Measurements from ENCODE around the gene CASTOR1.

The CASTOR1 gene

DNA sequence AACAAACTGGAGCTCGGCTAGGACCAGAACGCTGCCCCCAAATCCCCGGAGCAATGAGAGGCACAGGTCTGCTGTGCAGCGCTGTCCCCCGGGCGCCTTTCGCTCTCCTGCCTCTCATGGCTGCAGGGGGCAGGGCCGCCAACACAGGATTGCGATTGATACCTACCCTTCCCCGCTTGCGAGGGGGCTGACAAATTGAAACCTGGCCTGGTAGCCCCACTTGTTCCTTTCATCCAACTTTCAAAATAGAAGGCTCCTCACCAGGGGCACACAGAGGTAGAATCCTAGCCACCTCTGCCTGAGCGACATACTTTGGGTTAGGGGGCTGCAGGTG lies 642 bp upstream of the CASTOR1 start:
- no peak for DNase-seq (ENCODE audit: low read depth, low spot score)
- H3K4me3 ChIP-seq (ENCODE audit: low read depth, low read length), result peak overlapping the region; percentile 24
- in situ Hi-C loops (cut with HindIII; ENCODE audit: low sequenced_read_pairs), result no loop called here
- TF ChIP-seq CTCF (IDR thresholded peaks at IDR 0.05; ENCODE audit: low read depth, low read length), result no peak

DNA sequence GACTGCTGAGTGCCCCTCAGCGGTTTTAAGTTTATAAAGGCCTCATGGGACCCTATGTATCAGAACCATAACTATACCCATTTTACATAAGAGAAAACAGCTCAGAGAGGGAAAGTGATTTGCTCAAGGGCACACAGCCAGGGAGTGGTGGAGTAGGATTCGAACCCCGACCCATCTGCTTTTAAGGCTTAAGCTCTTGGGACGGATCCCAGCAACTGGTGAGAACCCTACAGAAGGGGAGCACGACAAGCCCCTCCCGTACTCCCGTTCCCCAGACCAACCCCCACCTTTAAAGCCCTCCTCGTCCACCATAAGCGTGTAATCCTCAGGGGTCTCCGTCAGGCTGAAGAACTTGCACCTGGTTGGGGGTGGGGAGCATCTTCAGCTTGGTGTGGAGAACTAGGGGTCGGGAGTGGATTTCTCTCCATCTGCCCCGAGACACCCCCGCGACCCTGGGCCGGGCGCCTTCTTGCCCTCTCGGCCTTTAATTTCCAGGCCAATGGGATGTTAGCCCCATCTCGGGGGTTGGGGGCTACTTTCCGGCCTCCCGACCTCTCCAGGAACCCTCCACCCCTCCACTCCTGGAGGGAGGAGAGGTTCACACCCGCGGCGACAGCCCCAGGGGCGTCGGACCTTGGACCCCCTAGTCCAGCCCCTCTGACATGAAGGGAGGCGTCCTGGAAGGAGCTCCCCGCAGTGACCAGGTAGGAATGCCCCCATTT lies 725 bp downstream of the CASTOR1 start:
- DNase-seq (ENCODE audit: low read depth, low spot score), result no peak
- peak overlapping the region; percentile 74 for H3K4me3 ChIP-seq (ENCODE audit: low read depth, low read length)
- in situ Hi-C loops (cut with HindIII; ENCODE audit: low sequenced_read_pairs), result no loop called here
- TF ChIP-seq CTCF (IDR thresholded peaks at IDR 0.05; ENCODE audit: low read depth, low read length), result no peak

DNA sequence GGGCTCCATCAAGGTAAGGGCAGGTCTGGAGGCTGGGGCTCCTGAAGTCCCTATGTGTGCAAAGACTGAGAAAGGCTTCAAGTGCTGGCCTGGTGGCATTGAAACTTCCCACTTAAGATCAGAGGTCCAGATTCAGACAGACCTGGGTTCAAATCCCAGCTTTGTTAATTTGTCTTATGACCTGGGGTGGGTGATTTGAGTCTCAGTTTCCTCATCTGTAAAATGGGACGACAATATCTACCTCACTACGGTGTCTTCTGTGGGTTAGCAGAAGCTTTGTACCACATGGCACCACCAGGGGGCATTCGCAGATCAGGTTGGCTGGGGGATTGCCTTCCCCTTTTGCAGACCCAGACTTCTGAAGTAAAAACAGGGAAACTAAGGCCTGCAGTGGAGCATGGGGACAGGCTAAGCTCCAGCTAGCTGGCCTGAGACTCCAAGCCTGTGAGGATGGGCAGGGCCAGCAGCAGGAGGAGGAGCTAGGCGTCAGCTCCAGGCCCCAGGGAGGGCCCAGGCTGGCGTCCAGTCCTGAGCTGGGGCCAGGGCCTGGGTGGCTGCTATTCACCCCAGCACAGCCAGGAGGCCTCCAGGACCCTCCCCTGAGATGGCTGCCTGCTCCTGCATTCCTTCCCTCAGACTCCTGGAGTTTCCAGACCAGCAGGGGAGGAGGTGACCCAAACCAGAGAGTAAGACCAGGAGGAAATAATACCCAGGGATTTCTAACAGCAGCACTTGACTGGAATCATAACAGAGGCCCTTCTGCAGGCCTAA lies 1.5 kb downstream of the CASTOR1 start:
- TF ChIP-seq CTCF (IDR thresholded peaks at IDR 0.05; ENCODE audit: low read depth, low read length), result peak; percentile 62
- in situ Hi-C loops (cut with HindIII; ENCODE audit: low sequenced_read_pairs), result no loop called here

DNA sequence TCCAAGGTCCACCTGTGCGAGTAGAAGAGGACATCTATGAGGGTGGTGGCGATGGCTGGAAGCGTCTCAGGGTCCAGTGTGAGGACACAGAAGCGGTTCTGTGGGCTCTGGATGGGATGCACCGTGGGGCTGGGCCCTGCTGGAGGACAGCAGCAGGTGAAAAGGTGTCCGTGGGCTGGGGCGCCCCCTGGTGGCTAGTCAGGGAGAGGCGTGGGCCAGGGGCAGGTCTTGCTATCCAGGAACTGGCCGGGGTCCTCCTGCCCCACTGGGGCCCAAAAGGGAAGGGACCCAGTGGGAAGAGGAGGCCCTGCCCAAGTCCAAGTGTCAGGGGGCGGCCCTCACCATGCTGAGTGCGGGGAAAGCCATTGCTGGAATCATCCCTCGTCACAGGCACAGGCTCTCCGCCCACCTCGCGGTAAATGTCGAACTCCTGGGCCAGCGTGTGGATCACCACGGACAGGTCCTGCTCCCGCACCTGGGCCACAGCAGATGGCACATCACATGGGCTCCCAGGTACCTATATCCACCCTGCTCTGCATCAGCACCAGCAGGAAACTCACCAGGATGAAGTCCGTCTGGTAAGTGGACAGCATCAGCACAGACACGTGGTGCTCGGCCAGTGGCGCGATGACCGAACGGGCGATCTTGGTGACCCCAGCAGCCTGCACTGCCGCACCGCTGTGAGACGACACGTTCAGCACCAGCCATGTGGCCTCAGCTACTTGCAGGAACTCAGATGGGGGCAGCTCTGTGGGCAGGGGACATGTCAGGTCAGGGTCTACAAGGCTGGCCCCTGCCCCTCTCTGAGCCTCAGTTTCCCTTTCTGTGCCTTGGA lies 2.3 kb downstream of the CASTOR1 start:
- peak; percentile 48 for DNase-seq (ENCODE audit: low read depth, low spot score)

More for the DNA sequence above, 1.5 kb downstream of the CASTOR1 start:
- peak; percentile 93 for DNase-seq (ENCODE audit: low read depth, low spot score)
- peak overlapping the region; percentile 74 for H3K4me3 ChIP-seq (ENCODE audit: low read depth, low read length)

GRCh38 chr22:30286331-30286730 lies 3.0 kb downstream of the CASTOR1 start:
- DNase-seq (ENCODE audit: low read depth, low spot score), result no peak
- TF ChIP-seq CTCF (IDR thresholded peaks at IDR 0.05; ENCODE audit: low read depth, low read length), result no peak
- in situ Hi-C loops (cut with HindIII; ENCODE audit: low sequenced_read_pairs), result no loop called here
- no peak overlapping the region for H3K4me3 ChIP-seq (ENCODE audit: low read depth, low read length)

More for the DNA sequence above, 2.3 kb downstream of the CASTOR1 start:
- in situ Hi-C loops (cut with HindIII; ENCODE audit: low sequenced_read_pairs), result no loop called here
- no peak overlapping the region for H3K4me3 ChIP-seq (ENCODE audit: low read depth, low read length)
- peak; percentile 93 for TF ChIP-seq CTCF (IDR thresholded peaks at IDR 0.05; ENCODE audit: low read depth, low read length)

DNA sequence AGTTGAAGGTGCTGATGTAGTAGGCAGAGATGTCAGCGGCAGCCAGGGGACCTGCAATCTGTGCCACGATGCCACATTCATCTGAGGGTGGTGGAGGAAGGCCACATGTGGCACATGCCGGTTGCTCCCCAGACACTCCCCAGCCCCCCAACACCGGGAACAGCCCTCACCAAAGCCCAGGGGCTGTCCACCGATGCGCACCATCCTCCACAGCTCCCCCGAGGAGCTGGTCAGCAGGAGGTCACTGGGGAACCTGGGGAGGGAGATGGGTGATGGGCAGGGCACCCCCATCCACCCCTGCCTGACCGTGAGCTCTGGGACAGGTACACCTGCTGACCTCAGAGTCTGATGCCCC lies 3.5 kb downstream of the CASTOR1 start:
- no peak overlapping the region for H3K4me3 ChIP-seq (ENCODE audit: low read depth, low read length)
- in situ Hi-C loops (cut with HindIII; ENCODE audit: low sequenced_read_pairs), result no loop called here
- DNase-seq (ENCODE audit: low read depth, low spot score), result no peak
- TF ChIP-seq CTCF (IDR thresholded peaks at IDR 0.05; ENCODE audit: low read depth, low read length), result no peak
